CD14-positive monocyte (primary cell): ENCODE measurements around the gene YIF1B. TPM values are rescaled to one million over a fixed set of nuclear protein-coding genes. Genes with fewer than 3 reads are reported as not detected.

ENCODE experiments used
- DNase-seq, 3 donors: peaks; one replicate each; pipeline ENCODE4 v3.0.0-alpha.2; 2011 to 2022
- H2AFZ ChIP-seq: 2 replicates; pipeline ENCODE4 v1.6.0; 2012; ENCODE audit warnings: mild to moderate bottlenecking, low read depth, low read length, inconsistent platforms; ENCODE audit not compliant: insufficient read depth, poor library complexity, severe bottlenecking
- H3K27ac ChIP-seq, 2 donors: 1 replicate in 1 of 2; 2 replicates in 1 of 2; pipeline ENCODE4 v1.5.1; 2012 to 2013; ENCODE audit warnings: low read length in 2 of 2, control low read depth in 1 of 2, inconsistent platforms in 1 of 2, low read depth in 1 of 2, mild to moderate bottlenecking in 1 of 2
- H3K27me3 ChIP-seq, 2 donors: one replicate each; pipeline versions ENCODE4 v1.6.0 to v1.6.1; 2011 to 2013; ENCODE audit warnings: low read length in 2 of 2; ENCODE audit not compliant: control insufficient read depth in 2 of 2, insufficient read depth in 2 of 2
- H3K36me3 ChIP-seq, 2 donors: replicated peaks in 1 of 2; 1 replicate in 1 of 2; 2 replicates in 1 of 2; pipeline versions ENCODE4 v1.5.1 to v1.6.1; 2012 to 2013; ENCODE audit warnings: low read length in 2 of 2, control low read depth in 1 of 2, inconsistent platforms in 1 of 2, mild to moderate bottlenecking in 1 of 2; ENCODE audit not compliant: insufficient read depth in 2 of 2, control insufficient read depth in 1 of 2
- H3K4me1 ChIP-seq, 2 donors: 1 replicate in 1 of 2; 2 replicates in 1 of 2; pipeline versions ENCODE4 v1.5.1 to v1.6.1; 2012 to 2013; ENCODE audit warnings: low read length in 2 of 2, control low read depth in 1 of 2, inconsistent platforms in 1 of 2, mild to moderate bottlenecking in 1 of 2, moderate library complexity in 1 of 2; ENCODE audit not compliant: insufficient read depth in 2 of 2, control insufficient read depth in 1 of 2
- H3K4me2 ChIP-seq: replicated peaks from 2 replicates; pipeline ENCODE3; 2012; ENCODE audit warnings: low read length, moderate library complexity, mild to moderate bottlenecking; ENCODE audit not compliant: poor library complexity, severe bottlenecking; ENCODE audit errors: extremely low read depth
- H3K4me3 ChIP-seq, 3 experiments: fragments of 200-600 bp in 1 of 3; sonication (generic) in 1 of 3; replicated peaks in 1 of 3; 1 replicate in 2 of 3; 2 replicates in 1 of 3; pipeline ENCODE4 v1.5.1; 2011 to 2013; ENCODE audit warnings: low read length in 3 of 3, mild to moderate bottlenecking in 3 of 3, control low read depth in 2 of 3, low read depth in 2 of 3, inconsistent platforms in 1 of 3, moderate library complexity in 1 of 3
- H3K79me2 ChIP-seq: 2 replicates; pipeline ENCODE4 v1.6.0; 2012; ENCODE audit warnings: mild to moderate bottlenecking, control low read depth, inconsistent platforms, low read length, moderate library complexity; ENCODE audit not compliant: insufficient read depth
- H3K9ac ChIP-seq: 2 replicates; pipeline ENCODE4 v1.6.0; 2017; ENCODE audit warnings: low read length, mild to moderate bottlenecking; ENCODE audit not compliant: insufficient read depth, poor library complexity, severe bottlenecking
- H3K9me3 ChIP-seq, 2 donors: replicated peaks in 1 of 2; 1 replicate in 1 of 2; 2 replicates in 1 of 2; pipeline versions ENCODE4 v1.5.1 to v1.6.1; 2012 to 2013; ENCODE audit warnings: low read length in 2 of 2, control low read depth in 1 of 2; ENCODE audit not compliant: control insufficient read depth in 1 of 2, insufficient read depth in 1 of 2
- H4K20me1 ChIP-seq: 2 replicates; pipeline ENCODE4 v1.6.0; 2012; ENCODE audit warnings: mild to moderate bottlenecking, low read length, control low read depth, moderate library complexity; ENCODE audit not compliant: insufficient read depth
- H3K27ac Mint-ChIP-seq, 7 donors: one replicate each; pipeline ENCODE4 v1.8.0; 2020; ENCODE audit warnings: mild to moderate bottlenecking in 7 of 7, mixed read lengths in 7 of 7, moderate library complexity in 6 of 7, inconsistent platforms in 2 of 7
- H3K27me3 Mint-ChIP-seq, 3 donors: one replicate each; pipeline ENCODE4 v1.8.0; 2021 to 2022; ENCODE audit warnings: low read depth in 3 of 3, mild to moderate bottlenecking in 3 of 3, mixed read lengths in 3 of 3, moderate library complexity in 3 of 3, inconsistent platforms in 1 of 3
- H3K36me3 Mint-ChIP-seq, 2 donors: one replicate each; pipeline ENCODE4 v1.8.0; 2020; ENCODE audit warnings: mixed read lengths in 2 of 2, inconsistent platforms in 1 of 2, mild to moderate bottlenecking in 1 of 2
- H3K4me1 Mint-ChIP-seq: one replicate; pipeline ENCODE4 v1.8.0; 2020; ENCODE audit warnings: mild to moderate bottlenecking, mixed read lengths
- H3K4me3 Mint-ChIP-seq, 2 donors: one replicate each; pipeline ENCODE4 v1.8.0; 2020; ENCODE audit warnings: mild to moderate bottlenecking in 2 of 2, mixed read lengths in 2 of 2, moderate library complexity in 1 of 2
- H3K9me3 Mint-ChIP-seq, 7 donors: one replicate each; pipeline ENCODE4 v1.8.0; 2020 to 2022; ENCODE audit warnings: mixed read lengths in 7 of 7, mild to moderate bottlenecking in 6 of 7, moderate library complexity in 6 of 7, inconsistent platforms in 2 of 7
- CTCF ChIP-seq: fragments of 200-600 bp; IDR thresholded peaks from one replicate; pipeline ENCODE4 v1.8.0; 2022; ENCODE audit warnings: antibody characterized with exemption, mild to moderate bottlenecking
- WGBS: methylation state at CpG from one replicate; pipeline ENCODE4 v1.1.5; 2013; ENCODE audit warnings: missing lambda C conversion rate; ENCODE audit not compliant: insufficient coverage; 5-methylcytosine and 5-hydroxymethylcytosine counted together
- intact Hi-C, 2 donors: fragments of 100-400 bp; cut with micrococcal nuclease; formaldehyde crosslinking; loops; one replicate each; pipeline versions ENCODE4 v1.15.0 to v1.15.1; 2023
- polyA plus RNA-seq, 3 donors: library from polyadenylated mRNA; depleted of rRNA in 1 of 3; unstranded in 2 of 3; stranded (reverse) in 1 of 3; fragments of 300-500 nt in 2 of 3; fragments of >200 nt in 1 of 3; fragmentation: Illumina TruSeq in 2 of 3; gene quantifications; 1 replicate in 2 of 3; 2 replicates in 1 of 3; pipeline ENCODE4 v1.2.3, GENCODE V29; 2012 to 2021

The YIF1B gene
- polyA plus RNA-seq, 3 donors, result 79.4 to 90.5 (median 86.1) TPM

GRCh38 chr19:38307597-38307996 is 8.2 kb downstream of the YIF1B start:
- no peak overlapping the region for H3K9ac ChIP-seq
- no peaks in the 10 kb centered on the region for H3K27me3 ChIP-seq
- no peak for TF ChIP-seq CTCF
- intact Hi-C loops, result no loop called here
- H3K27ac Mint-ChIP-seq, result peak overlapping the region in 4 of 7 donors; percentile 8 to 70 (median 52)
- peaks cover 18 to 21% of the 10 kb centered on the region in 2 donors for H3K36me3 ChIP-seq
- H3K9me3 ChIP-seq, result no peaks in the 10 kb centered on the region
- no peak overlapping the region for H3K4me3 Mint-ChIP-seq
- H2AFZ ChIP-seq, result no peak overlapping the region
- H3K27ac ChIP-seq, result no peak overlapping the region
- DNase-seq, result no peak
- H3K9me3 Mint-ChIP-seq, result peaks cover 0 to 3% (median under 1%) of the 10 kb centered on the region in 7 donors
- H3K36me3 Mint-ChIP-seq, result peaks cover 38 to 55% of the 10 kb centered on the region in 2 donors
- H3K4me1 ChIP-seq, result peaks cover 31 to 42% of the 10 kb centered on the region in 2 donors
- 94% methylated on average over 5 of the region's 8 CpGs for WGBS
- H4K20me1 ChIP-seq, result no peaks in the 10 kb centered on the region
- H3K4me1 Mint-ChIP-seq, result peaks cover 36% of the 10 kb centered on the region
- H3K4me3 ChIP-seq, result no peak overlapping the region
- peaks cover 0 to 8% (median 4%) of the 10 kb centered on the region in 3 donors for H3K27me3 Mint-ChIP-seq
- no peak overlapping the region for H3K4me2 ChIP-seq
- peaks cover 23% of the 10 kb centered on the region for H3K79me2 ChIP-seq

- 100% methylated on average over 4 of the region's 4 CpGs for WGBS
- Histone ChIP-seq H3K9ac (no peak overlapping the region), H3K9me3 (no peaks in the 10 kb centered on the region), H3K4me1 (peaks cover 26 to 37% of the 10 kb centered on the region in 2 donors), H4K20me1 (no peaks in the 10 kb centered on the region), H3K27me3 (no peaks in the 10 kb centered on the region), H3K4me2 (no peak overlapping the region), H2AFZ (no peak overlapping the region), H3K36me3 (peaks cover 18 to 21% of the 10 kb centered on the region in 2 donors), H3K27ac (peak overlapping the region in 1 of 2 donors; percentile 31), H3K79me2 (peaks cover 18% of the 10 kb centered on the region), H3K4me3 (no peak overlapping the region)
- H3K4me1 Mint-ChIP-seq, result peaks cover 31% of the 10 kb centered on the region
- H3K9me3 Mint-ChIP-seq, result peaks cover 0 to 3% (median 1%) of the 10 kb centered on the region in 7 donors
- peak overlapping the region in 1 of 7 donors; percentile 35 for H3K27ac Mint-ChIP-seq
- H3K36me3 Mint-ChIP-seq, result peaks cover 38 to 51% of the 10 kb centered on the region in 2 donors
- no peak for TF ChIP-seq CTCF
- H3K27me3 Mint-ChIP-seq, result peaks cover 1 to 8% (median 5%) of the 10 kb centered on the region in 3 donors
- intact Hi-C loops, result no loop called here
- no peak overlapping the region for H3K4me3 Mint-ChIP-seq
- DNase-seq, result no peak
Measured at GRCh38 chr19:38307076-38307475, 8.7 kb downstream of the YIF1B start.
